Smooth muscle cell (in vitro differentiated cells): Measurements from ENCODE around the gene SMIM13. TPM values are rescaled to one million over a fixed set of nuclear protein-coding genes. Genes with fewer than 3 reads are reported as not detected.
A peak's percentile ranks its signal among the peaks of the same experiment; 100 is the strongest.

ENCODE experiments used
- DNase-seq: peaks from one replicate; lab custom pipeline; 2025; ENCODE audit not compliant: unreplicated experiment; lab: John Stamatoyannopoulos, UW
- H2AFZ ChIP-seq: fragments of 200-600 bp; sonication (generic); 2 replicates; pipeline ENCODE4 v1.6.0; 2016; ENCODE audit warnings: antibody characterized with exemption, low read depth, mild to moderate bottlenecking
- H3F3A ChIP-seq: fragments of 200-600 bp; sonication (generic); 2 replicates; pipeline ENCODE4 v1.6.0; 2017; ENCODE audit warnings: antibody characterized with exemption, low read depth
- H3K27ac ChIP-seq: fragments of 200-600 bp; sonication (generic); 2 replicates; pipeline ENCODE4 v1.5.1; 2016; ENCODE audit warnings: low read depth, mild to moderate bottlenecking
- H3K27me3 ChIP-seq: fragments of 200-600 bp; sonication (generic); 2 replicates; pipeline ENCODE4 v1.6.1; 2016; ENCODE audit warnings: low read depth, mild to moderate bottlenecking
- H3K36me3 ChIP-seq: fragments of 200-600 bp; sonication (generic); 2 replicates; pipeline ENCODE4 v1.5.1; 2016; ENCODE audit warnings: low read depth
- H3K4me1 ChIP-seq: fragments of 200-600 bp; sonication (generic); 2 replicates; pipeline ENCODE4 v1.5.1; 2016; ENCODE audit warnings: low read depth
- H3K4me2 ChIP-seq: fragments of 200-600 bp; sonication (generic); 2 replicates; pipeline ENCODE4 v1.6.0; 2016; ENCODE audit warnings: mild to moderate bottlenecking
- H3K4me3 ChIP-seq: fragments of 200-600 bp; sonication (generic); 2 replicates; pipeline ENCODE4 v1.5.1; 2016; ENCODE audit warnings: mild to moderate bottlenecking
- H3K79me2 ChIP-seq: fragments of 200-600 bp; sonication (generic); 2 replicates; pipeline ENCODE4 v1.6.0; 2016; ENCODE audit warnings: low read depth, mild to moderate bottlenecking
- H3K9ac ChIP-seq: fragments of 200-600 bp; sonication (generic); 2 replicates; pipeline ENCODE4 v1.6.0; 2016; ENCODE audit warnings: low read depth
- H3K9me3 ChIP-seq: fragments of 200-600 bp; sonication (generic); replicated peaks from 2 replicates; pipeline ENCODE4 v1.5.1; 2016; ENCODE audit warnings: low read depth
- H4K20me1 ChIP-seq: fragments of 200-600 bp; sonication (generic); 2 replicates; pipeline ENCODE4 v1.6.0; 2016; ENCODE audit warnings: low read depth
- CTCF ChIP-seq: fragments of 200-600 bp; sonication (generic); IDR thresholded peaks from 2 replicates; pipeline ENCODE4 v1.5.1; 2017; ENCODE audit warnings: borderline replicate concordance, mild to moderate bottlenecking, antibody characterized with exemption; ENCODE audit not compliant: insufficient read depth, poor library complexity, severe bottlenecking
- WGBS: methylation state at CpG from one replicate; pipeline ENCODE4 v1.1.7; 2016; ENCODE audit warnings: low lambda C conversion rate; 5-methylcytosine and 5-hydroxymethylcytosine counted together
- polyA plus RNA-seq: library from polyadenylated mRNA; unstranded; fragments of >200 nt; fragmentation: Nextera tagmentation; extraction: Ambion mirVana; gene quantifications from 2 replicates; pipeline ENCODE4 v1.2.1, GENCODE V29; 2016
- total RNA-seq: library from RNA; depleted of rRNA; stranded (reverse); fragments of >200 nt; gene quantifications from 2 replicates; pipeline ENCODE4 v1.2.3, GENCODE V29; 2014

The SMIM13 gene
- total and polyA plus RNA-seq, 2 experiments from 2014 or later = 9.8 to 17.7 TPM

- H3K4me2 ChIP-seq = no peak overlapping the region
- H3K27me3 ChIP-seq = no peaks in the 10 kb centered on the region
- no peak overlapping the region for H3K9ac ChIP-seq
- no peaks in the 10 kb centered on the region for H3K4me1 ChIP-seq
- H3F3A ChIP-seq = no peaks in the 10 kb centered on the region
- H4K20me1 ChIP-seq = peaks cover 36% of the 10 kb centered on the region
- WGBS = 96% methylated on average over 6 of the region's 6 CpGs
- no peak overlapping the region for H2AFZ ChIP-seq
- H3K79me2 ChIP-seq = peaks cover 58% of the 10 kb centered on the region
- no peaks in the 10 kb centered on the region for H3K9me3 ChIP-seq
- no peak overlapping the region for H3K4me3 ChIP-seq
- no peak overlapping the region for H3K27ac ChIP-seq
- no peak for TF ChIP-seq CTCF
- DNase-seq = no peak
- H3K36me3 ChIP-seq = no peaks in the 10 kb centered on the region
Measured at GRCh38 chr6:11132194-11132888, 38.7 kb downstream of the SMIM13 start.

- Histone ChIP-seq H3K9me3 (no peaks in the 10 kb centered on the region), H3K4me1 (no peaks in the 10 kb centered on the region), H3K36me3 (no peaks in the 10 kb centered on the region), H3K4me2 (no peak overlapping the region), H3K27me3 (no peaks in the 10 kb centered on the region), H3F3A (no peaks in the 10 kb centered on the region), H4K20me1 (peaks cover 34% of the 10 kb centered on the region), H3K9ac (no peak overlapping the region), H2AFZ (no peak overlapping the region), H3K79me2 (peaks cover 51% of the 10 kb centered on the region), H3K4me3 (no peak overlapping the region), H3K27ac (no peak overlapping the region)
- 78% methylated on average over 5 of the region's 5 CpGs for WGBS
- no peak for DNase-seq
- TF ChIP-seq CTCF = no peak
Measured at GRCh38 chr6:11133281-11133680, 39.6 kb downstream of the SMIM13 start.

GRCh38 chr6:11136809-11137208, 43.2 kb downstream of the SMIM13 start:
- Histone ChIP-seq H3K4me2 (no peak overlapping the region), H3K9ac (no peak overlapping the region), H3K27me3 (no peaks in the 10 kb centered on the region), H3K4me1 (no peaks in the 10 kb centered on the region), H3F3A (no peaks in the 10 kb centered on the region), H2AFZ (no peak overlapping the region), H4K20me1 (peaks cover 8% of the 10 kb centered on the region), H3K79me2 (peaks cover 18% of the 10 kb centered on the region), H3K36me3 (no peaks in the 10 kb centered on the region), H3K9me3 (no peaks in the 10 kb centered on the region), H3K4me3 (no peak overlapping the region), H3K27ac (peak overlapping the region; percentile 4)
- TF ChIP-seq CTCF = no peak
- DNase-seq = no peak
